Stimulated activated CD8-positive, alpha-beta memory T cell treated with anti-CD3 and anti-CD28 coated beads, Interleukin-4, amount 100 ng/mL, for 24 hours (primary cell): ENCODE measurements around the gene DNAJC2.

Experiments used
- DNase-seq: peaks from one replicate; pipeline ENCODE4 v3.0.0-alpha.2; 2020; ENCODE audit warnings: low read depth

Gene DNAJC2, protein sequence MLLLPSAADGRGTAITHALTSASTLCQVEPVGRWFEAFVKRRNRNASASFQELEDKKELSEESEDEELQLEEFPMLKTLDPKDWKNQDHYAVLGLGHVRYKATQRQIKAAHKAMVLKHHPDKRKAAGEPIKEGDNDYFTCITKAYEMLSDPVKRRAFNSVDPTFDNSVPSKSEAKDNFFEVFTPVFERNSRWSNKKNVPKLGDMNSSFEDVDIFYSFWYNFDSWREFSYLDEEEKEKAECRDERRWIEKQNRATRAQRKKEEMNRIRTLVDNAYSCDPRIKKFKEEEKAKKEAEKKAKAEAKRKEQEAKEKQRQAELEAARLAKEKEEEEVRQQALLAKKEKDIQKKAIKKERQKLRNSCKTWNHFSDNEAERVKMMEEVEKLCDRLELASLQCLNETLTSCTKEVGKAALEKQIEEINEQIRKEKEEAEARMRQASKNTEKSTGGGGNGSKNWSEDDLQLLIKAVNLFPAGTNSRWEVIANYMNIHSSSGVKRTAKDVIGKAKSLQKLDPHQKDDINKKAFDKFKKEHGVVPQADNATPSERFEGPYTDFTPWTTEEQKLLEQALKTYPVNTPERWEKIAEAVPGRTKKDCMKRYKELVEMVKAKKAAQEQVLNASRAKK

DNA sequence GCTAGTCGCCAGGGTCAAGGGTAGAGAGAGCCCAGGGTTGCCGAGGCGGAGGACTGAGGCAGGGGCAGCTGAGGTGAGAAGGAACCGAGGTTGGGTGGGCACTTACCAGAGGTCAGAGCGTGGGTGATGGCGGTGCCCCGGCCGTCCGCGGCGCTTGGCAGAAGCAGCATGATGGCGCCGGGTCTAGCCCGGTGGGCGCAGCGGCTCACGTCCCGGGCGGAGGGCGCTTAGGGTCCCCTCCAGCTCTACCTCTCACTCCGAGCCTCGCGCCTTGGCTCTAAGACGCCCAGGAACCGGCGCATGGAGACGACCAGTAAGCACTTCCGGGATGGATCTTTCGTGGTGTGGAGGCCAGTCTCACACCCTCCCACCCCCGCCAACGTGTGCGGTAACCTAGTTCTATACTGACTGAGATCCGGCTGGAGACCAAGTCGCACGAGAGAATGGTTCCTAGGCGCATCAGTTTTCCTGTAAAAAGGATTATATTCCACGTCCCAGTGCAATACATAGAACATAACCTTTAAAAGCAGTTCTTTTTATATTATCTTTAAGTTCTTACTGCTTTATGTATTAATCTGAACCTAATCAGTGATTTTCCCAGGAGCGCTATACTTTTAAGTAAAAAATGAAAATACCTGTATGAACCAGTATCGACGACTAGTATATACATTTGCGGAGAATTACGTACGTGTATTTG lies at the start of gene DNAJC2:
TSS of gene DNAJC2 (minus strand) at position 315 of the 697 bp plus-strand sequence. CDS start at position 170, 145 bp downstream.
- peak; percentile 74 for DNase-seq

DNA sequence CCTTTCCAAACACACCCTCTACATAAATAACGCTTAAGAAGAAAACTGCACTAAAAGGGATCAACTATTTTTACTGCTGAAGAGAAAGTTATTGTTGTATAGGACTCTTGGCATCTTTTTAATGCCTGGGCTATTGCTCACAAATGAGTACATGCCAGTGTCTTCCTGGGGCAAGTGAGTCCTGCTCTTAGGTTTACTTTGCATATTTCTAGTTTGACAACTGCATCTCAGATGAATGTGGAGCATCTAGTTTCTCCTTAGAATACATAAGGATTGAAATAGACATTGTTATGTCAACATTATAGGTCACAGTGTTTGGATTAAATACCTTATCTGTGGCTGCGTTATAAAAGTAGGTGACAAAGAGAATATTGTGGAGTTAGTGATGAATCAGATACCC lies 47.4 kb upstream of the DNAJC2 start:
- DNase-seq, result no peak

DNA sequence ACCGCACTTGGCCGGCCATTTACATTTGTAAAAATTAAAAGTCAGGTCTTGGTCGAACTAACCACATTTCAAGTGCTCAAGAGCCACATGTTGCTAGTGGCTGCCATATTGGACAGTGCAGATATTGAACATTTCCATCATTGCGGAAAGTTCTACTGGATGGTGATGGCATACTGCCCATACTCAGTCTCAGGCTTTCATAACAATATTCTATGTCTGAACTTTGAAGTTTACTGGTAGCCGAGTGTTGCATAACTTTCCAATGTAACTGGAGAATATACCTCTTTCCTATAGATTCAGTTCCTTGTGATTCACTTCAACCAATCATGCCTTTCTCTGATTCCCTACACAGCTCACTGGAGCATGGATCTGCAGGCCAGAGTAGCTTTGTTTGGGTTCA lies 46.6 kb upstream of the DNAJC2 start:
- DNase-seq, result no peak

DNA sequence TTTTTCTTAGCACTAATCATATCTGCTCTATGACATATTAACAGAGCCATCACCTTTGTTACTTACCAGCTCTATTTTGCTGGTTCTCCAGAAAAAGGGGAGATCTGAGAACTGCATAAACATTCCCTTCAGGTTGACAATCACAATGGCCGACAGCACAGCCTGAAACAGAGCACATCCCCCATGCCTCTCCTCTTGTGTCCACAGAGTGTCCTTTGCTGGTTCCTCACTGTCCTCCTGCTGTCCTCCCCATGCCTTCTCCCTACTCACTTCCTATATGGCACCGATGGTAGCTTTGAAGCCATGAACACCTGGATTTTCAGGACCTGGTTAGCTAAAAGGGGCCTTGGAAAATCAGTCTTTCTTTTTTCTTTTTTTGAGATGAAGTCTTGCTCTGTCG lies 44.7 kb upstream of the DNAJC2 start:
- no peak for DNase-seq

DNA sequence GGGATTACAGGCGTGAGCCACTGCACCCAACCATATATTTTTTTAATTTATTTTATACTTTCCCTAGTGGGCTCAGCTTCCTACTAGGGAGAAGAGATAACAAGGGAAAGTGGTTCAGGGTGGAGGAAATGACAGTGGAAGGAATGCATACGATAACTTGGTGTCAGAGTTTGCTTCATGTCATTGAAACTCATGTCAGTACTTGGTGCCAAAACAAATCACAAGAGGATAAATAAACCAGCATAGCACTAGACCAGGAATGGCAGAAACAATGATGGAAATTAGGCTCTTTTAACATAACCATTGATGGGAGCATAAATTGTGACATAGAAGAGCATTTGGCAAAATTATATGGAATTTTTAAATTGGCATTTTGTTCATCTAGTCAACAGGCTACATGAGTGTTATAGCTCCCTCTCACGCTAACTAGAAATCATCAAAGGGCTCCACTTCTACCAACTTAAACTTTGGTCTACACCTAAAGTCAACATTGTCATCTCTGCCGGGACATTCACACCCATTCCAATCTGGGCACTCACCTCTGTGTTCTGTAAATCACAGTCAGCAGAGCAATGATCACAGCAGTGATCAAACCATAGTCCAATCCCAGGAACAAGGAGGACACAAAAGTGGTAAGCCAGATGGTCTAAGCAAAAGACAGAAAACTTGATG lies 44.0 kb upstream of the DNAJC2 start:
- no peak for DNase-seq

DNA sequence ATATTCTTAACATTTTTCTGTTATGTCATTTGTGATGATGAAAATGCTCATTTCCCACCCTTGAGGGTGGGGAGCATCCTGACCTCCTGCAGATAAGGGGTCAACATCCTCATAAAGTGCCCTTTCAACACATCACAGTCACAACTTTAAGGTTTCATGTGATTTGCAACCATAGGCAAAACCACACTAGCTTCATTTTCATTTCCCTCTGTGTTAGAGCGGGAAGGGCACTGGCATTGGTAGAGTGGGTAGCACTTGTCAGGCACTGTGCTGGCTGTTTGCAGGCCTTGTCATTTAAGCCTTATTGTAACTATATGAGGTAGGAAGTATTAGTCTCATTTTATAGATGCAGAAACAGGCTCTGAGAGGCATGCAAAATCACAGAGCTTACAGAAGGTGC lies 42.7 kb upstream of the DNAJC2 start:
- DNase-seq, result no peak

DNA sequence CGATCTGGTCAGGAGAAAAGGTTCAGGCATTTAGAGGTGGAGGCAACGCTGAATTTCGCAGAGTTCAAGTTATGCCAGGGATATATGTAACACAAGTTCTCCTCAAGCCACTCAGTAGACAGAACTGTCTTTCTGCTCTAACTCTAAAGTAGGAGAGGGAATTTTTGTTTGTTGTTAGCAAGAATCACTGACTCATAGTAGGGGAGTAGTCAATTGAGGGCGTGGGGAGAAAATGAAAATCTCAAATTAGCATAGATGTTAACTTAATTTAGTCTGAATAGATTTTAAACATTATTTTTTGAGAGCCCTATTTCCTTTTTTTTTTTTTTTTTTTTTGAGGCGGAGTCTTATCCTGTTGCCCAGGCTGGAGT lies 37.5 kb upstream of the DNAJC2 start:
- no peak for DNase-seq

DNA sequence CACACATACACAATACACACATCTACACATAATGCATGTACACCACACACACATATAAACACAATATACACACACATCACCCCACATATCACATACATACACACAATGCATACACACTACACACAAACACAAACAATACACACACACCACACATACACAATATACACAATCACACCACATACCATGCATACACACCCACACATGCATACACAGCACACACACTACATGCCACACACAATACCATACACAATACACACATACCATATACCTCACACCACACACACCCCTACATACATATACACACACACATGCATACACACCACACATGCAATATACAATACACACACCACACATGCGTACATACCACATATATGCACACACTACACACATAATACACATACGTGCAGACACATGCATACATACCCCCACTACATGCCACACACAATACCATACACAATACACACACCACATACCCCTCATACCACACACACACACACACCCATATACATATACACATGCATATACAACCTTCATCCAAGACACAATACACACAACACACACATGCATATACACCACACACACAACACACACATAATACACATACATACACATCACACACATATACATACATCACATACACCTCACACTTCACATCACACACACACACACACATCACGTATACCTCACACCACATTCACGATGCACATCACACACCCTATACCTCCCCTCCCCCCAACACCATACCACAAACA lies 36.9 kb upstream of the DNAJC2 start:
- no peak for DNase-seq

DNA sequence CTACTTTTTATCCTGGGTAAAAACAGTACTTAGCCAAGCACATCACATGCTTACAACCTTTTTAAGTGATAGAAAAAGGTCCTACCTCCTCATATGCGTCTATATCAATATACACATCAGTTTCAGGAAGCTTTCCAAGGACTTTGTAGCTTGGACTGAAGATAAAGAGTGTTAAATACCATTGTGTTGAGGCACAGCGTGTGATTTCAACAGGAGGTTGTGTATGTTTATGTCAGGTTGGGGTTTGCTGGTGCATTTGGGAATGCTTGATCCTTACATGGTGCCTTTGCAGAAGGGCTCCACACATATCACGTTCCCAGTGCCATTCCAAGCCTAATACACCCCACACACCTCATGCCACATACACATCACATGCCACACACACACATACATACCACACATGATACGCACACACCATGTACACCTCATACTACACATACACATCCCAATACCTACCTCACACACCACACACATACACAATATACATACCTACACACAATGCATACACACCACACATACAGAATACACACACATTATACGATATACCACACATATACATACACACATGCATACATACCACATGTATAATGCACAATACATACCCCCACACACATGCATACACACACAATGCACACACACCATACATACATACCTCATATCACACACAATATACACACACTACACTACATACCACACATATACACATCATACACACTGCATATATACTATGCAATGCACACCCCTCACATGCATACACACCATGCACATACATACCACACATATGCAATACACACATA lies 36.0 kb upstream of the DNAJC2 start:
- no peak for DNase-seq

DNA sequence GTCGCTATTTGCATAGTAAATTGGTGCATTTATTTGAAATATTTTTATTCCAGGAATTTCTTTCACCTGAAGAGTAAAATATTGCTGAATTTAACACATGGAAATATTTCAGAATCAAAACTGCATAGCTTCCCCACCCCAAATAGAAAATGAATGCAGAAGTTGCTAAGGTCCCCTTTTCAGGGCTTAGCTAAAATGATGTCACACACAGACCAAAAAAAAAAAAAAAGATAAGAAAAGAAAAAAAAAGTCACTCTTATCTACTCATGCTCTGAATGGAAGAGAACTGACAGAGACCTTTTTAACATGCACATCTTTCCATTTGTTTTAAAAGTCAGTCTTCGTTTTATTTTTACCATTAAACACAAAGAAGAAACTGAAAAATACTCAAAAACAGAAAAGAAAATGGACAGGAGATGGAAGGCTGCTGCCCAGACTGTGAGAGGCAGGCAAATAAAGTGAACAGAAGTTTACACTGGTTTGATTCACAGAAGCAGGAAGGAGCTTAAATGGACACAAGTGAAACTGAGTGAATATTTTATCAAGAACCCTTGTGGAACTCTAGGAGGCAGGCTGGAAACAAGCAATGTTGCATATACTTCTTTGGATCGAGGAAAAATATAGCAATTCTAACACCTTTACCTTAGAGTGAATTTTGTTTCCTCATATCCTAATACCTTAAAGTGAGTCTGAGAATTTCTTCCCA lies 34.9 kb upstream of the DNAJC2 start:
- no peak for DNase-seq

DNA sequence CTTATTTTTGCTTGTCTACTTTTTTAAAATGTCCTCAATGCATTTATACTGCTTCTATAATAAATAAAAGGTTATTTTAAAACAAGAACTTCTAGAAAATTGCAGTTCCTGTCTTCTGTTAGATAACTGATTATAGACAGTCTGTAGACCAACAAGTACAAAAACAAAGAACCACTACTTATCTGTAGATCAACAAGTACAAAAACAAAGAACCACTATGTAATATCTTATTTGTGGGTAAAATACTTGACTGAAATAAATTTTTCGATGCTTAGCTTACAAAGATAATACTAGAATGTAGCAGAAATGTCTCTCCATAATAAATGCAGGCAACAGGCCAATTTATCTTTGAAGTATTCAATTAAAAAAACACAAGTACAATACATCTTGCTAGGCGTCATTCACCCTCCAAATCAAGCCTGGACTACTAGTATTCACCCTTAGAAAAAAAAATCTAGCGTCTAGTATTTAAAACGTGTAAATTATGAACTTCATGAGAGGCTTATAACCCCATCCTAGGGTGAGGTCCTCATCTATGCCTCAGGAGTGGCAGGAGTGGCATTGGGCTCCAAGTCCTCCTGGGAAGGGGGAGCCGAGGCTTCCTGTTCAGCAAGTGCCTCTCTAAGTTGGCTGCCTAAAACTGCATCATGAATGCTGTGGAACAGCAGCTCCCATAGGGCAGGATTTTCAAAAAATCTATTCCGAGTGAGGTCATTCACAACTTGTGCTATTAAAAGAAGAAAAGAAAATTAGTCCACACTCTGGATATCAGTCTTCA lies 29.5 kb upstream of the DNAJC2 start:
- DNase-seq, result no peak

DNA sequence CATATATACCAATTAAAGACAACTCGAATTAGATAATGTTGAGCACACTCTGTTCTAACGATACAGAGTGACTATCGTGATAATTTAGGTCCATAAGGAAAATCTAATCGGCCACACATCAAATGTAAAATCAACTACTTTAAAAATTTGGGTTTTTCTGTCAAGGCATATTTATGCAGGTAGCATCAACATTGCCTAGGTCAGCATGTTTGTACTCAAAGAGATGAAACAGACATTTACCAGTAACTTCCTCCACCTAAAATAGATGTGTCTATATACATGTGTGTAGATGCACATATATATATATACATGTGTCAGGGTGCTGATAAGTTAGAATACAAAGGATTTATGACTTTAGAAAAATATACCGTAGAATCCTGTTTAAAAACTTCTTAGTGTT lies 24.9 kb upstream of the DNAJC2 start:
- no peak for DNase-seq

DNA sequence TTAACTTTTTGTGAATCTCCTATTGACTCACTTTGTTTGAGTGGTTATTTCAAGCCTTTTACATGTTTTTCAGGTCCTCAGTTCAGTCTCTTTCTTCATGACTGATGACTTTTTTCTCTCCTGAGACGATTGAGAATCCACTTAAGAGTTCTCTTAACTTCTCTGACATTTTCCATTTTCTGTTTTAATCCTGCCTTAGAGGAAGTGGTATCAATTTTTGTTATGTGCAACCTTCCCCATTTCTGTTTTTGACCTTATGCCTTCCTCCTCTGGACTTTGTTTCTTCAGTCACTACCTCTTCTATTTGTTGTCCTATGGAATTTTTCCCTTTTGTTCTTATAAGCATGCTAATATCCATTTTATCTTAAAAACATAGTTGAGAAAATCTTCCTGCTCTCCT lies 5.2 kb upstream of the DNAJC2 start:
- DNase-seq, result no peak

DNA sequence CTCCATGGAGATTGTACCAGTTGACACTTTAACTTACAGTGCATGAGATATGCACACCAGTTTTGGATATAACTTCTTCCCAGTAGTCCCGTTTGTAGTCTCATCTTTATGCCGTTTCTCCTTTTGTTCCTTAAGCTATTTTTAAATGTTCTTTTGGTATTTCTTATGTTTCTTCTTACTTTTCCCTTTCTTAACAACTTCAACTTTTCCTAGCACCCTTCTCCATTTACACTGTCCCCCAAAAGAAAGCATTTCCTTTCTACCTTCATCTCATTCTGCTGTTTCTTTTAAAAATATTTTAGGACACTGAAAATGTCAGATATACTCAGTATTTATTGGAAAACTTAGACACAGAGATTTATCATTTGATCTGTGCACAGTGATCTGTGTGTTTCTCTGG lies 4.4 kb upstream of the DNAJC2 start:
- no peak for DNase-seq

DNA sequence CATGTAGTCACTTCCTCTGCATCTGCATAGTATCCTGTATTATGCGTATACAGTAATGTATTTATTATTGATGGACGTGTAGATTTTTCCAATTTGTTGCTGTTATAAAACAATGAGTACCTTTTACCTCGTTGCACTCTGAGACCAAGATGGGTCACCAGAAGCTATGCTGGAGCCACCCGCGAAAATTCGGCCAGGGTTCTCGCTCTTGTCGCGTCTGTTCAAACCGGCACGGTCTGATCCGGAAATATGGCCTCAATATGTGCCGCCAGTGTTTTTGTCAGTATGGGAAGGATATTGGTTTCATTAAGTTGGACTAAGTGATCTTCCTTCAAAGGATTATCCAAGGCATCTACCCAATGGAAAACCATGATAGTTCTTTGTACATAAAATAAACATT lies 3.9 kb upstream of the DNAJC2 start:
- no peak for DNase-seq

DNA sequence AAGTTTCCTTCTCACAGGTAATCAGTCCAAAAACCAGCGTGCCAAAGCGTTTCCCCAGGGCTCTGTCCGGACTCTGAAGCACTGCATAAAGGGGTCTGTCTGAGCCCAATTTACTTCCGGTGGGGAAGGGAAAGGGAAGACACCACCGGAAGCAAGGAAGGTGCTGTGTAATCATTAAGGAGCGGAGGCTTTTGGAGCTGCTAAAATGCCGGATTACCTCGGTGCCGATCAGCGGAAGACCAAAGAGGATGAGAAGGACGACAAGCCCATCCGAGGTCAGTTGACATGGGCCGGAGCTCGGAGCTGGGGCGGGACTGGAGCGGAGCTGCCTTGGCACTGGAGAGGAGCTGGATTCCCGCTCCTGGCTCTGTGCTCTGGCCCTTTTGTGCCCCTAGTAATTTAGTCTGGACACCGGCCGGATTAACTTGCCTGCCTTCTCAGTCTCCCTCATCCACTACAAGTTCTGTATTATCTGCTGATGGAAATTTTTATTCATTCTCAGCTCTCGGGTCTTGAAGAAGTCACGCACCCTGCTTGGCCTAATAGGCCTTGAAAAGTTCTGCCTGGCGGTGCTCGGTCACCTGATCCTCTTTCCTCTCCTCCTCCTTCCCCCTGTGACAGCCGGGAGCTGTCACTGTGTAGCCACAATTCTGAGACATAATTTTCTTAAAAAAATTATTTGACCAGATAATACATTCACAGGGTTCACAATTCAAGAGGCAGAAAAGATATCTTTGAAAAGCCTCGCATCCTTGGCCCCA lies 3.1 kb upstream of the DNAJC2 start, which contains the start of gene PSMC2:
TSS of gene PSMC2 (plus strand) at position 137 of the 761 bp plus-strand sequence. CDS start at position 206, 69 bp downstream.
- DNase-seq, result peak; percentile 68

DNA sequence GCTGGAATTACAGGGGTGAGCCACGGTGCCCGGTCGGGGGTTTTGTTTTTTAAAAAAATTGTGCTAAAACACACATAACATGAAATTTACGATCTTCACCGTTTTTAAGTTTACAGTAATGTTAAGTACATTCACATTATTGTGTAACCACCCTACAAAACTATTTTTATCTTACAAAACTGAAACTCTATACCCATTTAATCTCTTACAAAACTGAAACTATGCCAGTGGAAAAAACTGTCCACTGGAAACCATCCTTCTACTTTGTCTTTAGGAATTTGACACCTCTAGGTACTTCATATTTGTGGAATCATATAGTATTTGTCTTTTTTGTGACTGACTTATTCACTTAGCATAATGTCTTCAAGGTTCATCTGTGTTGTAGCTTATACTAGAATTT lies 1.8 kb upstream of the DNAJC2 start:
- DNase-seq, result no peak

DNA sequence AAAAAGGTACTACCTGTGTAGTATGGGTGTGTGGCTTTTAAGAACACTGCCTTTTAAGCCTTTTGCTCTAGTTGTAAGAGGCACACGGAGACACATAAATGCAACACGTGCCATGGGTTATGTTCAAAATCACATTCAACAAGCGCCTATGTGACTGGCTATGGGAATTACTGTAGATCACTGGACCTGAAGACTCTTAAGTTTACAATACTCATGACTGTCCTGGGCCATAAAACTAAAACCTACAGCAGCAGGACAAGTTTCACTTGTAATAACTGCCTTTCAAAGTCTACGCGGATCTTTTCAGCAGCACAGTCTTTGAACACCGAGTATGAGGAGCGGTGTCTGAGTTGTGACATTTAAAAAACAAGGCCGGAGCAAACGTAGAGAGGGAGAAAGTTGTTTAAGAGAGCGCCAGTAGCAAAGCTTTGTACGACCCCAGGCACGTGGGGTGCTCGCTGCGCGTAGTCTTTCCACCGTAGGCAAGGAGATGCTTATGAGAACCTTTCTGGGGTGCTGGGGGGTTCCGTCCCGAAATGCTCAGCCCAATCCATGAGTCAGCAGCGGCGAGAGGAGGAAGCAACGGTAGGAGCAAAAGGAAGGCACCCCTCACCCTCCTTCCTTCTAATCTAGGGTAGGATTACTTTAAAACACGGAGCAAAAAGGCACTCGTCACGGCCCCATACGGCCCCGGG lies 662 bp downstream of the DNAJC2 start:
- DNase-seq, result peak; percentile 15
